Activated CD8-positive, alpha-beta memory T cell treated with anti-CD3 and anti-CD28 coated beads, Interleukin-2, amount 50 U/mL, for 1 hour (primary cell): Measurements from ENCODE around the gene DHCR7.

Source experiments
- DNase-seq: peaks from one replicate; pipeline ENCODE4 v3.0.0-alpha.2; 2020; ENCODE audit errors: extremely low read depth

The DHCR7 gene

GRCh38 chr11:71410363-71410966, 37.7 kb downstream of the DHCR7 start:
- DNase-seq: no peak

DNA sequence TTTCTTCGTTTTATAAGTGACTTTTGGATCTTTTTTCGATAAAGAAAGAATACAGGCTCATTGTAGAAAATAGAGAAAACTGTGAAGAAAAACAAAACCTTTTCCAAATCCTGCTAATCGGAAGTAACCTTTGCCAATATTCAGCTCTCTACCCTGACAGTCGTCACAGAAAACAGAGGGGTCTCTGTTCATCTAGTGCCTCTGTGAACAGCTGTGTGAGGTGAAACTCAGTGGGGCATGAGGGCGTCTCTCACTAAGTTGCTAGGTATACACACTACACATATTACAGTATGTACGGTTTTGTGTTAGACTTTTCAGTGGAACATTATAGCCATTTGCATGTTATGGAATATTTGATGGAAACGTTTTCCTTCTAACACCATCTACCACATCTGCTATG, 39.4 kb downstream of the DHCR7 start:
- DNase-seq: no peak

GRCh38 chr11:71407356-71407755, 40.8 kb downstream of the DHCR7 start:
- DNase-seq: no peak

GRCh38 chr11:71406681-71407080, 41.5 kb downstream of the DHCR7 start:
- no peak for DNase-seq

- DNase-seq: no peak
Observed at GRCh38 chr11:71404209-71404608, 44.0 kb downstream of the DHCR7 start.

- DNase-seq: no peak
Observed at GRCh38 chr11:71402878-71403277, 45.3 kb downstream of the DHCR7 start.

GRCh38 chr11:71400216-71400615, 48.0 kb downstream of the DHCR7 start:
- DNase-seq: no peak

DNA sequence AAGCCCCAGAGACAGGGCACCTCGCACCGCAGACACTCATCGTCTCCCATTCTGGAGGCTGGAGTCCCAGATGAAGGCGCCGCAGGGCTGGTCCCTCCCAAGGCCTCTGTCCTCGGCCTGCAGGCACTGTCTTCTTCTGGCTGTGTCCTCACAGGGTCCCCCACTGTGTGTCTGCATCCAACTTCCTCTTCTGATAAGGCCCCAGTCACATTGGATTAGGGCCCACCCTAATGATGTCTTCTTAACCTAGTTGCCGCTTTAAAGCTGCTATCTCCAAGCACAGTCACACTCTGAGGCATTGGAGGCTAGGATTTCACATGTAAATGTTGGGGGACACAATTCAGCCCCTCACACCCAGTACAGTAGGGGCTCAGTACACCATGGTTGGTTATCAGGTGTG, 48.9 kb downstream of the DHCR7 start:
- no peak for DNase-seq

- no peak for DNase-seq
Observed at GRCh38 chr11:71397961-71398360, 50.2 kb downstream of the DHCR7 start.

- DNase-seq: no peak
Observed at GRCh38 chr11:71397331-71397860, 50.8 kb downstream of the DHCR7 start.

GRCh38 chr11:71396548-71397123, 51.6 kb downstream of the DHCR7 start:
- DNase-seq: no peak

GRCh38 chr11:71395774-71396173, 52.4 kb downstream of the DHCR7 start:
- no peak for DNase-seq

DNA sequence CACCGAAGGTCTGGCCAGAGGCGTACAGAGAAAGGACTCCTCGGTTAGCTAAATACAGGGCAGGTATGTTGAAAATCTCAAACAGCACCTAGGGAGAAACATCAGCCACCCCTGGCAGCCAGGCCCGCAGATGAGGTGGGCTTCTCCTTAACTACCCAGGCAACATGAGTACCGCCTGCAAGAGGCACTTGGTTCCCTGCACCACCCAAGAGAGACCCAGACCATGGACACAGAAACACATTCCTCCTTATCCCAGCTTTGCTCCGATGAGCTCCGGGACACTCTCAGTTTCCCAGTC, 53.0 kb downstream of the DHCR7 start:
- no peak for DNase-seq

DNA sequence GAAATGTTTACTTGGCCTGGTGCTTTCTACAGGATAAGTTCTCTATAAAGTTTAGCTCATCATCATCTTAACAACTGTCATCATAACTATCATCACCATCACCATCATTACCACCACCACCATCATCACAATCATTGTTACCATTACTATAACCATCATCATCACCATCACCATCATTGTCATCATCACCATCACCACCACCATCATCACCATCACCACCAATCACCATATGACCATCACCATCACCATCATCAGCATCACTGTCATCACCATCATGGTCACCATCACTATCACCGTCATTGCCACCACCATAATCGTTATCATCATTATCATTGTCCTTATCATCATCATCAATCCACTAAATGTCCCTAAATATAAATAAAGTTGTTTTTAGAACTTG, 54.9 kb downstream of the DHCR7 start:
- no peak for DNase-seq

- DNase-seq: no peak
Observed at GRCh38 chr11:71391796-71392195, 56.4 kb downstream of the DHCR7 start.

GRCh38 chr11:71391352-71391751, 56.8 kb downstream of the DHCR7 start:
- no peak for DNase-seq

- DNase-seq: no peak
Observed at GRCh38 chr11:71388637-71389235, 59.5 kb downstream of the DHCR7 start.

- no peak for DNase-seq
Observed at GRCh38 chr11:71387784-71388636, 60.2 kb downstream of the DHCR7 start.

GRCh38 chr11:71387200-71387599, 61.0 kb downstream of the DHCR7 start:
- DNase-seq: no peak

- DNase-seq: no peak
Observed at GRCh38 chr11:71386202-71386601, 62.0 kb downstream of the DHCR7 start.

- no peak for DNase-seq
Observed at GRCh38 chr11:71385091-71385490, 63.1 kb downstream of the DHCR7 start.

DNA sequence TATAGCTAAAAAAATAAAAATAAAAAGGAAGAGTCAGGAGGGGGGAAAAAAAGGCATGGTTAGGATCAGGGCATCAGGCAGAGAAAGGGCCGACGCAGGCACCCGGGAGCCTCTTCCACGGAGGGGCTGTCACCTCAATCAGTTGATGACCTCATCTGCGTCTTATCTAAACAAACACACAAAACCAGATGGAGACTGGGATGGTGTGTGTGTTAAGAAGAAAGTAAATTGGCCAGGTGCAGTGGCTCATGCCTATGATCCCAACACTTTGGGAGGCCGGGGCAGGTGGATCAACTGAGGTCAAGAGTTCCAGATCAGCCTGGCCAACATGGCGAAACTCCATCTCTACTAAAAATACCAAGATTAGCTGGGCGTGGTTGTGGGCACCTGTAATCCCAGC, 63.6 kb downstream of the DHCR7 start:
- no peak for DNase-seq
